Coronary artery (tissue), 2 donors: Measurements from ENCODE around the gene SLC22A23.

ENCODE experiments used
- DNase-seq: peaks from one replicate; pipeline ENCODE4 v3.0.0-alpha.2; 2017; ENCODE audit warnings: low spot score
- H3K27ac ChIP-seq, 2 donors: fragments of 200-600 bp; sonication (generic); one replicate each; pipeline ENCODE4 v1.5.1; 2016 to 2019
- H3K4me3 ChIP-seq: fragments of 200-600 bp; sonication (generic); 2 replicates; pipeline ENCODE4 v1.5.1; 2016; ENCODE audit warnings: mild to moderate bottlenecking, moderate library complexity
- CTCF ChIP-seq: fragments of 200-600 bp; sonication (generic); IDR thresholded peaks from one replicate; pipeline ENCODE4 v1.5.1; 2019; ENCODE audit warnings: antibody characterized with exemption

Gene SLC22A23

GRCh38 chr6:3239110-3239830, 217.6 kb downstream of the SLC22A23 start:
- Histone ChIP-seq H3K27ac (no peak overlapping the region), H3K4me3 (no peak overlapping the region)
- no peak for TF ChIP-seq CTCF
- no peak for DNase-seq

GRCh38 chr6:3237761-3238662, 218.8 kb downstream of the SLC22A23 start:
- no peak for TF ChIP-seq CTCF
- Histone ChIP-seq H3K4me3 (no peak overlapping the region), H3K27ac (peak overlapping the region in 1 of 2 donors; percentile 58)
- DNase-seq = no peak

GRCh38 chr6:3236005-3236404, 220.8 kb downstream of the SLC22A23 start:
- no peak overlapping the region for H3K4me3 ChIP-seq
- no peak for DNase-seq
- H3K27ac ChIP-seq = no peak overlapping the region
- TF ChIP-seq CTCF = no peak

- no peak for DNase-seq
- Histone ChIP-seq H3K27ac (no peak overlapping the region), H3K4me3 (no peak overlapping the region)
- no peak for TF ChIP-seq CTCF
Observed at GRCh38 chr6:3235486-3235885, 221.4 kb downstream of the SLC22A23 start.

DNA sequence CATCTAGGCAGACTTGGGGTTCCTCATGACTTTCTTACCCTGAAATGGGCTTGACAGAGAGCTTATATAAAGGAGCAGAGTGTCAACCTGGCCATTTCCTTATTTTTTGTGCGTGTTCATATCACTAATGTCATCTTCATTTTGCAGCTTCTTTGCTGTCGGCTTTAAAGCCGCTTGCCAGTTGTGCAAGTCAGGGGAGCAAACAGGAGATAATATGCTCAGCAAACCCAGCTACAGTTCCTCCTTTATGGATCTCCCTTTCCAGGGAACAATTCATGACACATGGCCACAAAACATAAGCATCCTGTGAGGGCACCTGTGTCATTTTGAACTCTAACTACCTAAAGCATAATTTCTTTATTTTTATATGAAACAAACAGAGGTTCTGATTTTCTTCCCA, 222.9 kb downstream of the SLC22A23 start:
- no peak overlapping the region for H3K4me3 ChIP-seq
- DNase-seq = no peak
- H3K27ac ChIP-seq = no peak overlapping the region

DNA sequence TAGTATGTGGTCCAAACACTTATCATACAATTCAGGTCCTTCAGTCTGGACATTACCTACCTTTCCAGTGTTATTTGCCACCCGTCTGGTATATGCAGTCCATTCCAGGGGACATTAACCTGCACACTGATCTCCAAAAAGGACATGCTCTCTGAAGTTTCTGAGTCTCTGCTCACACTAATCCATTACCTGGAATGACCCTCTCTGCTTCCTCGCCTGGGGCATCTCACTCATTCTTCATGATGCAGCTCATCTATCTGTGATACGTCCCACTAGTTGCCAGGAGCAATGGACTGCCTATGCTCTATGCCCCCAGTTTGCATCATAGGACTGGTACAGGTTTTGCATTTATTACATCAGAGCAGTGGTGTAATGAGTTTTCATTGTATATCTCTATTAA, 223.5 kb downstream of the SLC22A23 start:
- H3K27ac ChIP-seq = no peak overlapping the region
- no peak for TF ChIP-seq CTCF
- no peak overlapping the region for H3K4me3 ChIP-seq
- no peak for DNase-seq

More for the DNA sequence above, 222.9 kb downstream of the SLC22A23 start:
- no peak for TF ChIP-seq CTCF
